RWPE2 (cell line): Measurements from ENCODE around the gene GTF2H2.
"Not testable (repeated sequence)": the region's sequence is repeated elsewhere in the genome, so short reads cannot be mapped to it uniquely, and the experiment has no call there.

Experiments
- ATAC-seq: fragments of 200-7000 bp; cut with Tn5 transposase; 3 replicates; pipeline ENCODE4 v1.9.1; 2021; ENCODE audit warnings: low read depth
- DNase-seq: peaks from one replicate; pipeline ENCODE4 v3.0.0-alpha.2; 2020; ENCODE audit warnings: low spot score
- H3K27ac ChIP-seq: fragments of 450-650 bp; 2 replicates; pipeline ENCODE4 v1.5.1; 2017; ENCODE audit warnings: mild to moderate bottlenecking; ENCODE audit not compliant: poor library complexity, severe bottlenecking
- H3K27me3 ChIP-seq: fragments of 250-450 bp; sonication (Bioruptor Pico); 2 replicates; pipeline ENCODE4 v1.5.1; 2021; ENCODE audit warnings: mild to moderate bottlenecking, moderate library complexity; ENCODE audit not compliant: insufficient read depth, poor library complexity, severe bottlenecking
- H3K36me3 ChIP-seq: fragments of 250-450 bp; sonication (Bioruptor Pico); 2 replicates; pipeline ENCODE4 v1.5.1; 2020; ENCODE audit warnings: low read depth, mild to moderate bottlenecking, moderate library complexity
- H3K4me1 ChIP-seq: fragments of 250-450 bp; sonication (Bioruptor Pico); 2 replicates; pipeline ENCODE4 v1.5.1; 2021; ENCODE audit warnings: mild to moderate bottlenecking, moderate library complexity; ENCODE audit not compliant: insufficient read depth, poor library complexity, severe bottlenecking
- H3K4me3 ChIP-seq: fragments of 250-450 bp; sonication (Bioruptor Pico); 2 replicates; pipeline ENCODE4 v1.5.1; 2021; ENCODE audit warnings: mild to moderate bottlenecking, moderate library complexity; ENCODE audit not compliant: severe bottlenecking
- H3K9me3 ChIP-seq: fragments of 250-450 bp; sonication (Bioruptor Pico); 2 replicates; pipeline ENCODE4 v1.5.1; 2021; ENCODE audit warnings: mild to moderate bottlenecking, moderate library complexity; ENCODE audit not compliant: severe bottlenecking

The GTF2H2 gene

DNA sequence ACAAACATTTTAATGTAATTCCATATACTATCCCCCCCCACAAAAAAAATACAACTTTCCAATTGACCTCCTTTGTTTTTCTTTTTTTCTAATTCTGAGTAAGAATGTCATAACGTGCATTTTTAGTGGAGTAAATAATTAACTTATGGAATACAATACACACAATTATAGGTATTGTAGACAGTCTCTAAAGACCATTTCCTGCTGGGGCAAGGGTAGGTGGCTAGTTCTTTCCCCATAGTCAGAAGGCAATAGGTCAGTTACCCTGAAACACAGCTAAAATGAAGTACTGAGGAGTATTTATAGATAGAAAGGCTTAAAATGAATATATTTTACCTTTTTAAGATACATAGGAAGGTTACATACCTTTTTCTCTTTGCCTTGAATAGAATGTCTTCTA is 6.2 kb downstream of the GTF2H2 start:
- not testable (repeated sequence) for DNase-seq

GRCh38 chr5:71059426-71059825 is 8.1 kb downstream of the GTF2H2 start:
- not testable (repeated sequence) for H3K4me3 ChIP-seq, ATAC-seq

More for the DNA sequence above, 6.2 kb downstream of the GTF2H2 start:
- not testable (repeated sequence) for H3K36me3 ChIP-seq, H3K9me3 ChIP-seq, H3K4me3 ChIP-seq, H3K4me1 ChIP-seq, ATAC-seq, H3K27ac ChIP-seq, H3K27me3 ChIP-seq

GRCh38 chr5:71044808-71045207 is 22.7 kb downstream of the GTF2H2 start:
- H3K27me3 ChIP-seq, H3K36me3 ChIP-seq, H3K27ac ChIP-seq, H3K9me3 ChIP-seq, DNase-seq, H3K4me1 ChIP-seq, H3K4me3 ChIP-seq: not testable (repeated sequence)
- ATAC-seq, result peak; percentile 71

More at GRCh38 chr5:71059426-71059825, 8.1 kb downstream of the GTF2H2 start:
- not testable (repeated sequence) for H3K27me3 ChIP-seq, DNase-seq, H3K36me3 ChIP-seq, H3K9me3 ChIP-seq, H3K27ac ChIP-seq, H3K4me1 ChIP-seq

DNA sequence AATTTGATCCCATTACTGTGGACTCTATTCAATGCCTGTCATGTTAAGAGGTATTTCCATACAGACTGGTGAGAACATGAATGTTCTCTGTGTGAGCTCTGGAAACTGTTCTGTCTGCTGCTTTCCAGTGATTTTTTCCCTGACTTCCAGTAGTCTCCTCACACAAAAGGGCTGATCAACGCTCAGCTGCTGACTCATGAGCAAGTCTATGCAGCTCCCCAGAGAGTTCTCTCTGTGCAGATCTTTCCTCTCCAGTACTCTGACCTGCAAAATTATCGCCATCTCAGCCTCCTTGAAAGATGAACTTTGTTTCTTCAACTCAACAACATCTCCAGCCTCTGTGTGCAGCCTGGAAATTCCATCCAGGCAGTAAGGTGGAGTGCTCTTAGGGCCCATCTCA is 23.3 kb downstream of the GTF2H2 start:
- DNase-seq, H3K4me3 ChIP-seq, H3K4me1 ChIP-seq, H3K27ac ChIP-seq, H3K9me3 ChIP-seq, H3K27me3 ChIP-seq, H3K36me3 ChIP-seq: not testable (repeated sequence)
- ATAC-seq, result peak; percentile 97

GRCh38 chr5:71031046-71031776 is 36.3 kb downstream of the GTF2H2 start:
- H3K4me1 ChIP-seq, H3K27ac ChIP-seq, ATAC-seq, H3K27me3 ChIP-seq, DNase-seq, H3K36me3 ChIP-seq, H3K9me3 ChIP-seq, H3K4me3 ChIP-seq: not testable (repeated sequence)

DNA sequence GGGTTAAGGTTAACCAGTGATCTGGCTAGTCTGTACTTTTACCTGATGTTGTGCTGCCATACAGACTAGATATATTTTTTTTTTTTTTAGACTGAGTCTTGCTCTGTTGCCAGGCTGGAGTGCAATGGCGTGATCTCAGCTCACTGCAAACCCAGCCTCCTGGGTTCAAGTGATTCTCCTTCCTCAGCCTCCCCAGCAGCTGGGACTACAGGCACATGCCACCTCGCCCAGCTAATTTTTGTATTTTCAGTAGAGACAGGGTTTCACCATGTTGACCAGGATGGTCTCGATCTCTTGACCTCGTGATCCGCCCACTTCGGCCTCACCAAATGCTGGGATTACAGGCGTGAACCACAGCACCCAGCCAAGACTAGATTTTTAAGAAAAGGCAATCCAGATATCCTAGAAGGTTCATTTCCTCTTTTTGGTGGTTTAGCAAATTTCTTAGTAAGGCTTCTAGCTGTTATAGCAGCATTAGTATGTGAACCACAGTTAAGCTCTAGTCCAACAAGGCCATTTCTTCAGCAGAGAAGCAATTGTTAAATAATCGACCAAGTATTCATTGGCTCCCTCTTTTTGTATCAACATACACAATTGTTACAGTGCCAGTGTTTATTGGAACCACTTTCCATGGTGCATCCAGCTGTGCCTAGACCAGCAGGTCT is 42.1 kb downstream of the GTF2H2 start, which contains the start of gene NAIP:
NAIP (minus strand) TSS at position 51 of the 665 bp plus-strand sequence. CDS start 12,424 bp downstream, outside the sequence.
- H3K27ac ChIP-seq, H3K4me1 ChIP-seq, ATAC-seq, H3K4me3 ChIP-seq, H3K9me3 ChIP-seq, H3K27me3 ChIP-seq, DNase-seq, H3K36me3 ChIP-seq: not testable (repeated sequence)

GRCh38 chr5:71020643-71021042 is 46.8 kb downstream of the GTF2H2 start:
- H3K36me3 ChIP-seq, H3K9me3 ChIP-seq, DNase-seq, H3K27ac ChIP-seq, H3K4me3 ChIP-seq, ATAC-seq, H3K27me3 ChIP-seq, H3K4me1 ChIP-seq: not testable (repeated sequence)

DNA sequence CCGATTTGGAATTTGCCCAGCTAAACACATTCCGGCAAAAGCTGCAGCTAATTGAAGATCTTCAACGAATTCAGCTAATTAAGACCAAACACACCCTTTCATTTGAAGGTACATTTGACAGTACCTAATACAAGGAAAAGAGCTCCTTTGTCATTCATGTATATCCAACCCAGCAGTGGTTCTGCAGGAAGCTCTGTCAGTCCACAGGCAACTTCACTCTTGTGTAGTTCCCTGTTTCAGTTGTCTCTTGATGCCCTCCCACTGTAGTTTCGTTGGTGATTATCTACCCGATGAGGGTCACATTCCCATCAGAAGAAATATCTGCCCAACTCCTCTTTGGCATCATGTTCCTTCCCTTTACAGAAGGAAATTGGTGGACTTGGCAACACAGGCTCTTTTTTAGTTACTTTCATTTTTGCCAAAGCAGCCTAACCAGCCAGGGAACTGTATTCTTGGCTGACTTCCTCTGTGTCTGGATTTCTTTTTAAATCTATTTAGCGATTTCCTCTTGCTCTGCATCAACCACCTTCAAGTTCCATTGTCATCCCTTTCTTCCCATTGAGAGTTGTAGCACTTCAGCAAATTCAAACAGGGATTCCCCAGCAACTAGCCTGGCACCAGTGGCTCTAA is 49.0 kb downstream of the GTF2H2 start:
- not testable (repeated sequence) for H3K9me3 ChIP-seq, DNase-seq
- ATAC-seq, result 0 out of 3 replicates have a peak, but pooled peaks have one; percentile 25

More for the DNA sequence above, 49.0 kb downstream of the GTF2H2 start:
- not testable (repeated sequence) for H3K27ac ChIP-seq, H3K4me3 ChIP-seq, H3K4me1 ChIP-seq, H3K36me3 ChIP-seq, H3K27me3 ChIP-seq
